HEK293 (cell line): ENCODE measurements around the gene HOTAIR.
A peak's percentile ranks its signal among the peaks of the same experiment; 100 is the strongest.

Source experiments
- ATF2 ChIP-seq: fragments of 450-650 bp; formaldehyde crosslinking; IDR thresholded peaks from 2 replicates; pipeline ENCODE4 v1.5.1; 2016; ENCODE audit warnings: missing biosample characterization, missing genetic modification characterization, low read depth
- BCL6B ChIP-seq: fragments of 450-650 bp; formaldehyde crosslinking; IDR thresholded peaks from 2 replicates; pipeline ENCODE4 v1.5.1; 2017; ENCODE audit warnings: missing biosample characterization, missing genetic modification characterization
- HOXA7 ChIP-seq: sonication (generic); formaldehyde crosslinking; IDR thresholded peaks from 2 replicates; pipeline ENCODE4 v1.8.1; 2022; ENCODE audit warnings: missing genetic modification reagents, borderline replicate concordance
- IKZF3 ChIP-seq: fragments of 450-650 bp; IDR thresholded peaks from 2 replicates; pipeline ENCODE4 v1.5.0; 2018; ENCODE audit warnings: missing biosample characterization, mild to moderate bottlenecking, missing genetic modification characterization, moderate library complexity
- KLF1 ChIP-seq: fragments of 450-650 bp; formaldehyde crosslinking; IDR thresholded peaks from 2 replicates; pipeline ENCODE4 v1.5.1; 2016; ENCODE audit warnings: missing biosample characterization, missing genetic modification characterization
- KLF7 ChIP-seq: fragments of 450-650 bp; formaldehyde crosslinking; IDR thresholded peaks from 2 replicates; pipeline ENCODE4 v1.5.1; 2016; ENCODE audit warnings: missing biosample characterization, missing genetic modification characterization, borderline replicate concordance
- MZF1 ChIP-seq: fragments of 450-650 bp; formaldehyde crosslinking; IDR thresholded peaks from 2 replicates; pipeline ENCODE4 v1.5.1; 2017; ENCODE audit warnings: missing biosample characterization, missing genetic modification characterization, borderline replicate concordance
- OVOL3 ChIP-seq: fragments of 450-650 bp; formaldehyde crosslinking; IDR thresholded peaks from 2 replicates; pipeline ENCODE4 v1.5.1; 2016; ENCODE audit warnings: missing biosample characterization, missing genetic modification characterization
- PATZ1 ChIP-seq: fragments of 450-650 bp; formaldehyde crosslinking; IDR thresholded peaks from 2 replicates; pipeline ENCODE4 v1.5.1; 2016; ENCODE audit warnings: missing biosample characterization, missing genetic modification characterization
- PRDM1 ChIP-seq: fragments of 450-650 bp; formaldehyde crosslinking; IDR thresholded peaks from 2 replicates; pipeline ENCODE4; 2016; ENCODE audit warnings: missing biosample characterization, missing genetic modification characterization
- PRDM6 ChIP-seq: fragments of 450-650 bp; formaldehyde crosslinking; IDR thresholded peaks from 2 replicates; pipeline ENCODE4 v1.5.1; 2017; ENCODE audit warnings: missing biosample characterization, missing genetic modification characterization
- SETDB1 ChIP-seq: IDR thresholded peaks from one replicate; pipeline ENCODE4 v1.6.1; 2017; ENCODE audit warnings: mild to moderate bottlenecking, low read length, moderate library complexity, mixed read lengths; ENCODE audit not compliant: insufficient read length
- YY1 ChIP-seq: fragments of 450-650 bp; formaldehyde crosslinking; IDR thresholded peaks from 2 replicates; pipeline ENCODE4 v1.5.1; 2018; ENCODE audit warnings: missing biosample characterization, missing genetic modification characterization
- ZBTB1 ChIP-seq: fragments of 450-650 bp; formaldehyde crosslinking; IDR thresholded peaks from 2 replicates; pipeline ENCODE4 v1.5.1; 2016; ENCODE audit warnings: missing biosample characterization, missing genetic modification characterization
- ZBTB8A ChIP-seq: fragments of 450-650 bp; formaldehyde crosslinking; IDR thresholded peaks from 2 replicates; pipeline ENCODE4 v1.5.1; 2016; ENCODE audit warnings: missing biosample characterization, missing genetic modification characterization
- ZEB2 ChIP-seq: fragments of 450-650 bp; formaldehyde crosslinking; IDR thresholded peaks from 2 replicates; pipeline ENCODE4 v1.5.1; 2016; ENCODE audit warnings: missing biosample characterization, missing genetic modification characterization
- ZFP37 ChIP-seq: fragments of 450-650 bp; formaldehyde crosslinking; IDR thresholded peaks from 2 replicates; pipeline ENCODE4 v1.5.1; 2016; ENCODE audit warnings: missing biosample characterization, missing genetic modification characterization
- ZNF10 ChIP-seq: fragments of 450-650 bp; formaldehyde crosslinking; IDR thresholded peaks from 2 replicates; pipeline ENCODE4 v1.5.1; 2017; ENCODE audit warnings: missing biosample characterization, missing genetic modification characterization
- ZNF114 ChIP-seq: fragments of 450-650 bp; formaldehyde crosslinking; IDR thresholded peaks from 2 replicates; pipeline ENCODE4 v1.5.0; 2017; ENCODE audit warnings: missing biosample characterization, missing genetic modification characterization
- ZNF140 ChIP-seq: fragments of 450-650 bp; formaldehyde crosslinking; IDR thresholded peaks from 2 replicates; pipeline ENCODE4 v1.5.1; 2016; ENCODE audit warnings: missing biosample characterization, missing genetic modification characterization
- ZNF266 ChIP-seq: fragments of 450-650 bp; formaldehyde crosslinking; IDR thresholded peaks from 2 replicates; pipeline ENCODE4 v1.5.1; 2016; ENCODE audit warnings: missing biosample characterization, missing genetic modification characterization, low read depth
- ZNF274 ChIP-seq, 2 experiments: fragments of 200-500 bp in 1 of 2; fragments of 450-650 bp in 1 of 2; sonication (Bioruptor generic) in 1 of 2; formaldehyde crosslinking in 1 of 2; IDR thresholded peaks; 2 replicates each; pipeline versions ENCODE4 v1.5.1 to v1.6.1; 2014 to 2016; ENCODE audit warnings: borderline replicate concordance in 1 of 2, inconsistent platforms in 1 of 2, low read length in 1 of 2, missing biosample characterization in 1 of 2, missing genetic modification characterization in 1 of 2
- ZNF292 ChIP-seq: fragments of 450-650 bp; formaldehyde crosslinking; IDR thresholded peaks from 2 replicates; pipeline ENCODE4 v1.5.1; 2016; ENCODE audit warnings: low read depth, missing biosample characterization, missing genetic modification characterization, borderline replicate concordance
- ZNF416 ChIP-seq: fragments of 450-650 bp; formaldehyde crosslinking; IDR thresholded peaks from 2 replicates; pipeline ENCODE4 v1.5.1; 2016; ENCODE audit warnings: missing biosample characterization, missing genetic modification characterization
- ZNF473 ChIP-seq: fragments of 450-650 bp; formaldehyde crosslinking; IDR thresholded peaks from 2 replicates; pipeline ENCODE4 v1.5.1; 2017; ENCODE audit warnings: missing biosample characterization, missing genetic modification characterization
- ZNF488 ChIP-seq: fragments of 450-650 bp; formaldehyde crosslinking; IDR thresholded peaks from 2 replicates; pipeline ENCODE4 v1.5.1; 2016; ENCODE audit warnings: missing biosample characterization, missing genetic modification characterization
- ZNF585B ChIP-seq: fragments of 450-650 bp; formaldehyde crosslinking; IDR thresholded peaks from 2 replicates; pipeline ENCODE4 v1.5.1; 2016; ENCODE audit warnings: missing biosample characterization, missing genetic modification characterization
- ZNF596 ChIP-seq: fragments of 450-650 bp; IDR thresholded peaks from 2 replicates; pipeline ENCODE4 v1.5.0; 2018; ENCODE audit warnings: missing biosample characterization, mild to moderate bottlenecking, missing genetic modification characterization, moderate library complexity
- ZNF660 ChIP-seq: fragments of 450-650 bp; IDR thresholded peaks from 2 replicates; pipeline ENCODE4 v1.5.1; 2018; ENCODE audit warnings: missing biosample characterization, mild to moderate bottlenecking, missing genetic modification characterization
- ZNF664 ChIP-seq: fragments of 450-650 bp; formaldehyde crosslinking; IDR thresholded peaks from 2 replicates; pipeline ENCODE4 v1.5.1; 2016; ENCODE audit warnings: missing biosample characterization, missing genetic modification characterization
- ZNF704 ChIP-seq: fragments of 450-650 bp; formaldehyde crosslinking; IDR thresholded peaks from 2 replicates; pipeline ENCODE4 v1.5.1; 2016; ENCODE audit warnings: missing biosample characterization, missing genetic modification characterization
- ZNF76 ChIP-seq: fragments of 450-650 bp; formaldehyde crosslinking; IDR thresholded peaks from 2 replicates; pipeline ENCODE4; 2016; ENCODE audit warnings: low read depth, missing biosample characterization, missing genetic modification characterization, borderline replicate concordance

Gene HOTAIR

GRCh38 chr12:54017027-54017788, 42.5 kb upstream of the HOTAIR start (continued):
- TF ChIP-seq ZEB2 (tag by site-specific recombination) (peak; percentile 81), PATZ1 (tag by site-specific recombination) (peak; percentile 94; the same call in 1 of the 2 replicates), ZNF488 (no peak), PRDM6 (no peak), ZBTB8A (tag by site-specific recombination) (no peak), YY1 (no peak), ZNF114 (tag by site-specific recombination) (no peak), ZNF473 (no peak), ZNF416 (no peak), ZNF10 (tag by site-specific recombination) (peak; percentile 32; the same call in 1 of the 2 replicates), BCL6B (no peak), SETDB1 (no peak), ZNF274 (IDR thresholded peaks at IDR 0.05; ENCODE audit: low read length) (no peak), ZNF274 (tag by site-specific recombination; IDR thresholded peaks at IDR 0.05; ENCODE audit: borderline replicate concordance) (no peak), ZNF664 (no peak), KLF1 (tag by site-specific recombination) (no peak; the same call in 1 of the 2 replicates), MZF1 (no peak; the same call in 1 of the 2 replicates), ZNF140 (tag by site-specific recombination) (no peak), ZNF292 (tag by site-specific recombination) (no peak), PRDM1 (tag by site-specific recombination) (peak; percentile 98), ZBTB1 (no peak), ZNF704 (tag by site-specific recombination) (no peak), KLF7 (tag by site-specific recombination) (no peak; the same call in 1 of the 2 replicates), IKZF3 (tag by site-specific recombination) (peak; percentile 70), HOXA7 (CRISPR knock-in tag) (no peak), ZNF596 (tag by site-specific recombination) (peak; percentile 72), ZNF266 (tag by site-specific recombination) (no peak), ATF2 (tag by site-specific recombination) (no peak), ZNF660 (tag by site-specific recombination) (no peak), OVOL3 (tag by site-specific recombination) (no peak), ZFP37 (tag by site-specific recombination) (0 out of 2 replicates have a peak, but pooled peaks have one; percentile 10), ZNF585B (tag by site-specific recombination) (no peak), ZNF76 (tag by site-specific recombination) (0 out of 2 replicates have a peak, but pooled peaks have one; percentile 7)
